ENCODE results near the gene GATAD2A.

GATAD2A gene

GRCh38 chr19:19550485-19550929 lies 145.0 kb downstream of the GATAD2A start:
- H2AFZ ChIP-seq (ENCODE audit: low read depth, low read length) = no peak overlapping the region
- H3K27ac ChIP-seq (ENCODE audit: low read length) = no peak overlapping the region
- H4K20me1 ChIP-seq (ENCODE audit: insufficient read depth, low read length) = no peaks in the 10 kb centered on the region
- TF ChIP-seq EZH2 (IDR thresholded peaks at IDR 0.05; ENCODE audit: borderline replicate concordance, low read depth, low read length, severe bottlenecking) (no peak), CTCF (IDR thresholded peaks at IDR 0.05; ENCODE audit: borderline replicate concordance, extremely low read depth, low read length, poor library complexity, severe bottlenecking) (no peak)
- H3K4me3 ChIP-seq (ENCODE audit: low read depth in 1 of 2, low read length in 2 of 2) = no peak overlapping the region
- no peak overlapping the region for H3K9ac ChIP-seq (ENCODE audit: low read depth, low read length)
- no peaks in the 10 kb centered on the region for H3K36me3 ChIP-seq (ENCODE audit: insufficient read depth, low read length)
- H3K9me3 ChIP-seq (ENCODE audit: insufficient read depth, low read length, severe bottlenecking) = no peaks in the 10 kb centered on the region
- DNase-seq (no peak), ATAC-seq (ENCODE audit: insufficient read depth, low read depth) (no peak)
- no peak overlapping the region for H3K4me2 ChIP-seq (ENCODE audit: insufficient read depth, low read length)
- H3K27me3 ChIP-seq (ENCODE audit: insufficient read depth, low read length, poor library complexity) = no peaks in the 10 kb centered on the region
- H3K4me1 ChIP-seq (ENCODE audit: insufficient read depth, low read length) = no peaks in the 10 kb centered on the region
- H3K79me2 ChIP-seq (ENCODE audit: insufficient read depth, low read length) = no peaks in the 10 kb centered on the region

GRCh38 chr19:19550972-19551852 lies 145.7 kb downstream of the GATAD2A start:
- DNase-seq (no peak), ATAC-seq (ENCODE audit: insufficient read depth, low read depth) (no peak)
- Histone ChIP-seq H3K4me3 (ENCODE audit: low read depth in 1 of 2, low read length in 2 of 2) (no peak overlapping the region), H3K9ac (ENCODE audit: low read depth, low read length) (no peak overlapping the region), H3K27ac (ENCODE audit: low read length) (no peak overlapping the region), H3K36me3 (ENCODE audit: insufficient read depth, low read length) (no peaks in the 10 kb centered on the region), H3K4me2 (ENCODE audit: insufficient read depth, low read length) (no peak overlapping the region), H3K9me3 (ENCODE audit: insufficient read depth, low read length, severe bottlenecking) (no peaks in the 10 kb centered on the region), H3K27me3 (ENCODE audit: insufficient read depth, low read length, poor library complexity) (no peaks in the 10 kb centered on the region), H4K20me1 (ENCODE audit: insufficient read depth, low read length) (no peaks in the 10 kb centered on the region), H2AFZ (ENCODE audit: low read depth, low read length) (no peak overlapping the region), H3K4me1 (ENCODE audit: insufficient read depth, low read length) (no peaks in the 10 kb centered on the region), H3K79me2 (ENCODE audit: insufficient read depth, low read length) (no peaks in the 10 kb centered on the region)
- TF ChIP-seq EZH2 (IDR thresholded peaks at IDR 0.05; ENCODE audit: borderline replicate concordance, low read depth, low read length, severe bottlenecking) (no peak), CTCF (IDR thresholded peaks at IDR 0.05; ENCODE audit: borderline replicate concordance, extremely low read depth, low read length, poor library complexity, severe bottlenecking) (no peak)

GRCh38 chr19:19551853-19552192 lies 146.3 kb downstream of the GATAD2A start:
- no peak for ATAC-seq (ENCODE audit: insufficient read depth, low read depth)
- H3K27me3 ChIP-seq (ENCODE audit: insufficient read depth, low read length, poor library complexity) = no peaks in the 10 kb centered on the region
- H2AFZ ChIP-seq (ENCODE audit: low read depth, low read length) = no peak overlapping the region
- H3K9me3 ChIP-seq (ENCODE audit: insufficient read depth, low read length, severe bottlenecking) = no peaks in the 10 kb centered on the region
- H3K9ac ChIP-seq (ENCODE audit: low read depth, low read length) = no peak overlapping the region
- H3K27ac ChIP-seq (ENCODE audit: low read length) = no peak overlapping the region
- H3K79me2 ChIP-seq (ENCODE audit: insufficient read depth, low read length) = no peaks in the 10 kb centered on the region
- DNase-seq = no peak
- no peaks in the 10 kb centered on the region for H3K4me1 ChIP-seq (ENCODE audit: insufficient read depth, low read length)
- no peaks in the 10 kb centered on the region for H3K36me3 ChIP-seq (ENCODE audit: insufficient read depth, low read length)
- H3K4me2 ChIP-seq (ENCODE audit: insufficient read depth, low read length) = no peak overlapping the region
- no peak overlapping the region for H3K4me3 ChIP-seq (ENCODE audit: low read depth in 1 of 2, low read length in 2 of 2)
- TF ChIP-seq CTCF (IDR thresholded peaks at IDR 0.05; ENCODE audit: borderline replicate concordance, extremely low read depth, low read length, poor library complexity, severe bottlenecking) = no peak
- TF ChIP-seq EZH2 (IDR thresholded peaks at IDR 0.05; ENCODE audit: borderline replicate concordance, low read depth, low read length, severe bottlenecking) = no peak
- no peaks in the 10 kb centered on the region for H4K20me1 ChIP-seq (ENCODE audit: insufficient read depth, low read length)

Measured in DND-41 (cell line).